GM19035 (cell line): ENCODE results near the gene SLAMF1.
A peak's percentile ranks its signal among the peaks of the same experiment; 100 is the strongest.

Experiments
- ATAC-seq: cut with Tn5 transposase; IDR thresholded peaks from one replicate; pipeline ENCODE4 v1.9.1; 2021; ENCODE audit not compliant: unreplicated experiment

Gene SLAMF1

GRCh38 chr1:160625725-160626498 is 20.9 kb downstream of the SLAMF1 start:
- no peak for ATAC-seq

GRCh38 chr1:160625321-160625720 is 21.5 kb downstream of the SLAMF1 start:
- ATAC-seq = no peak

- ATAC-seq = peak; percentile 29
These were observed 22.4 kb downstream of the SLAMF1 start for GRCh38 chr1:160624464-160624863.

- ATAC-seq = peak; percentile 27
These were observed 23.0 kb downstream of the SLAMF1 start for GRCh38 chr1:160623862-160624261.

GRCh38 chr1:160623227-160623633 is 23.6 kb downstream of the SLAMF1 start:
- no peak for ATAC-seq

GRCh38 chr1:160622501-160623226 is 24.2 kb downstream of the SLAMF1 start:
- ATAC-seq = no peak

GRCh38 chr1:160621633-160622413 is 25.0 kb downstream of the SLAMF1 start:
- ATAC-seq = no peak

GRCh38 chr1:160620942-160621632 is 25.8 kb downstream of the SLAMF1 start:
- no peak for ATAC-seq

- ATAC-seq = no peak
These were observed 27.0 kb downstream of the SLAMF1 start for GRCh38 chr1:160619742-160620277.

- ATAC-seq = no peak
These were observed 28.0 kb downstream of the SLAMF1 start for GRCh38 chr1:160618763-160619274.

GRCh38 chr1:160618327-160618726 is 28.5 kb downstream of the SLAMF1 start:
- no peak for ATAC-seq

- no peak for ATAC-seq
These were observed 31.2 kb downstream of the SLAMF1 start for GRCh38 chr1:160615660-160616059.

GRCh38 chr1:160614410-160614809 is 32.4 kb downstream of the SLAMF1 start:
- ATAC-seq = no peak

GRCh38 chr1:160612613-160613218 is 34.1 kb downstream of the SLAMF1 start:
- no peak for ATAC-seq

- ATAC-seq = no peak
These were observed 36.1 kb downstream of the SLAMF1 start for GRCh38 chr1:160610569-160611242.

- ATAC-seq = no peak
These were observed 37.9 kb downstream of the SLAMF1 start for GRCh38 chr1:160608941-160609340.

- no peak for ATAC-seq
These were observed 38.3 kb downstream of the SLAMF1 start for GRCh38 chr1:160608514-160608913.

- ATAC-seq = no peak
These were observed 38.8 kb downstream of the SLAMF1 start for GRCh38 chr1:160608057-160608456.

- ATAC-seq = peak; percentile 13
These were observed 39.2 kb downstream of the SLAMF1 start for GRCh38 chr1:160607672-160608032.
